NCI-H187 (cell line): ENCODE data around the gene IL17RA.
"Not testable (repeated sequence)": the region's sequence is repeated elsewhere in the genome, so short reads cannot be mapped to it uniquely, and the experiment has no call there.

ENCODE experiments used
- DNase-seq, 2 experiments: peaks; one replicate each; lab custom pipeline; 2025; lab: John Stamatoyannopoulos, UW

Gene IL17RA, protein sequence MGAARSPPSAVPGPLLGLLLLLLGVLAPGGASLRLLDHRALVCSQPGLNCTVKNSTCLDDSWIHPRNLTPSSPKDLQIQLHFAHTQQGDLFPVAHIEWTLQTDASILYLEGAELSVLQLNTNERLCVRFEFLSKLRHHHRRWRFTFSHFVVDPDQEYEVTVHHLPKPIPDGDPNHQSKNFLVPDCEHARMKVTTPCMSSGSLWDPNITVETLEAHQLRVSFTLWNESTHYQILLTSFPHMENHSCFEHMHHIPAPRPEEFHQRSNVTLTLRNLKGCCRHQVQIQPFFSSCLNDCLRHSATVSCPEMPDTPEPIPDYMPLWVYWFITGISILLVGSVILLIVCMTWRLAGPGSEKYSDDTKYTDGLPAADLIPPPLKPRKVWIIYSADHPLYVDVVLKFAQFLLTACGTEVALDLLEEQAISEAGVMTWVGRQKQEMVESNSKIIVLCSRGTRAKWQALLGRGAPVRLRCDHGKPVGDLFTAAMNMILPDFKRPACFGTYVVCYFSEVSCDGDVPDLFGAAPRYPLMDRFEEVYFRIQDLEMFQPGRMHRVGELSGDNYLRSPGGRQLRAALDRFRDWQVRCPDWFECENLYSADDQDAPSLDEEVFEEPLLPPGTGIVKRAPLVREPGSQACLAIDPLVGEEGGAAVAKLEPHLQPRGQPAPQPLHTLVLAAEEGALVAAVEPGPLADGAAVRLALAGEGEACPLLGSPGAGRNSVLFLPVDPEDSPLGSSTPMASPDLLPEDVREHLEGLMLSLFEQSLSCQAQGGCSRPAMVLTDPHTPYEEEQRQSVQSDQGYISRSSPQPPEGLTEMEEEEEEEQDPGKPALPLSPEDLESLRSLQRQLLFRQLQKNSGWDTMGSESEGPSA

DNA sequence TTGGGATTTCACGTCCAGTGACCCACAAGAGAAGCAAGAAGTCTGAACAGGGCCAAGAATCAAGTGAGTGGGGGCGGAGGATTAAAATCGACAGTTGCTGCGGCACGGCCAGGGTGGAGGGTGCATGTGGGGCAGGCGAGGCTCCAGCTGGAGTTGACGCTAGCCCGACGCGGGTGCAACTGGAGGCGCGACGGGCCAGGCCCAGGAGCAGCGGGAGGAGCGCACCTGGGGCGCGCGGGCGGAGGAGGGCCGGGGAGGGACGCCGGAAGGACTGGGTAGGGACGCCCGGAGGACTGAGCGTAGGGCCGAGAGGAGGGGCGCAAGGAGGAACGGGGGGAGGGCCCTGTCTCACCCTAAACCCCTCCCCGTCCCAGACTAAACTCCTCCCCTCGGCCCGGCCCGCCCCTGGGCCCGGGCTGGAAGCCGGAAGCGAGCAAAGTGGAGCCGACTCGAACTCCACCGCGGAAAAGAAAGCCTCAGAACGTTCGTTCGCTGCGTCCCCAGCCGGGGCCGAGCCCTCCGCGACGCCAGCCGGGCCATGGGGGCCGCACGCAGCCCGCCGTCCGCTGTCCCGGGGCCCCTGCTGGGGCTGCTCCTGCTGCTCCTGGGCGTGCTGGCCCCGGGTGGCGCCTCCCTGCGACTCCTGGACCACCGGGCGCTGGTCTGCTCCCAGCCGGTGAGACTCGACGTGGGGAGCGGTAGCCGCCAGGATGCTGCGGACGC lies at the start of gene IL17RA:
Gene IL17RA, plus strand, starts transcription at position 447 of the 723 bp plus-strand sequence. Its CDS starts 92 bp downstream, at position 539.
- DNase-seq, result peak; percentile 34 to 56

DNA sequence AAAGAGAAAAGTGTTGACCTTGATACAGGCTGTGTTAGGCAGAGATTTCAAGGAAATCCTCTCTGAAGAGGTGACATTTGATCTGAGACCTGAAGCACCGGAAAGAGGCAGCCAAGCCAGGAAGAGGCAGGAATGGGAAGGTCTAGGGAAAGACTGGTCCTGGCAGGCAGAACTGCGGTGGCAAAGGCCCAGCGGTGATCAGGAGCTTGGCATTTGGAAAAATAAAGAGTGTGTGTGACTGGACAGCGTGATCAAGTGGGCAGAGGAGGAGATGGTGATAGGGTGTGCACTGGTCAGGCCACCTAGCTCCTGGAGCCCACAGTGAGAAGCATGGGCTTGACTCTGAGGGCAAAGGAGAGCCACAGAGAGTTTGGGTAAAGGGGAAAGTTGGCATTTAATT lies 49.6 kb upstream of the IL17RA start:
- DNase-seq, result no peak

- DNase-seq, result not testable (repeated sequence)
Observed at GRCh38 chr22:17035976-17036841, 48.6 kb upstream of the IL17RA start.

- not testable (repeated sequence) for DNase-seq
Observed at GRCh38 chr22:17036842-17037711, 47.7 kb upstream of the IL17RA start.

DNA sequence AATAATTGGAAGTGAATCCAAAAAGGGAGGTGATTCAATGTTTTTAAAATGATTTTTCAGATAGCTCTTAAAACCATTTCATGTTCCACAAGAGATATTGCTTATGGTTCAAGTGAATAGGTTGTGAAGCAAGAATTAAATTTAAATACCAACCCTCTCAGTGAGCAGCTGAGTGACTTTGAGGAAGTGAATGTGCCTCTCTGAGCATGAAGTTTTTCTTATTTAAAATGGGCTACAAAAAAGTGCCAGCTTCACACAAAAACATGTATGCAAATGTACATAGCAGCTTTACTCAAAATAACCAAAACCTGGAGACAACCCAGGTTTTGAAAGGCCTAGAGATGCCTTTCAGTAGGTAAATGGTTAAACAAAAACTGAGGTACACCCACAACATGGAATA lies 41.3 kb upstream of the IL17RA start:
- DNase-seq, result no peak

DNA sequence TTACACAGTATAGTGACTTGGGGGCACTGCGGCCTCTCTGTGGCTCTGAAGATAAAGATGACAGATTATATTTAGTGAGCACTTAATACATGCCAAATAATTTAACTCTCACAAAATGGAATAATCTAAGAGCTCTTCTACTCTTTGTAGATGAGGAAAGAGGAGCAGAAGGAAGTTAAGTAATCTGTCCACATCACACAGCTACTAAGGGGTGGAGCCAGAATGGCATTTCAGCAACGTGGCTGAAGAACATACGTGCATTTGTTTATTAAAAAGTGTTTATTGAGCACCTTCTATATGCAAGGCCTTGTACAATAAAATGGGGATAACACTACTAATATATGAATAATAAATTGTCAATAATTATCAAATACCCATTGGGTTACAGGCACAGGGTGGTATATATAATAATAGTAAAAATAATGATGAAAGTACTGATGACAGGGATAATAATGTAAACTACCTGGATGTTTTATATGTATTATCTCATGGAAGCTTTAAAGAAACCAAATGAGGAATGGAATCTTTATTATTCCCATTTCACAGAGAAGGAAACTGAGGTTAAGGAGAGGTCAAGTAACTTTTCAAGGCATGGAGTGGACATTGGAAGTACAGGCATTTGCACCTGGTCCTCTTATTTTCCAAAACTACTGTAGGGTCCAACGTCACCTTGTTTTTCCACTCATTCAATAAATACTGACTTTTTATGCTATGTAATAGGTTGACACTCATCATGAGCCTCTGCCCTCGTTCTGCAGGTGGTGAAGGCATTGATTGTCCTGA lies 38.0 kb upstream of the IL17RA start:
- DNase-seq, result no peak

GRCh38 chr22:17047656-17048055 lies 37.1 kb upstream of the IL17RA start:
- no peak for DNase-seq

DNA sequence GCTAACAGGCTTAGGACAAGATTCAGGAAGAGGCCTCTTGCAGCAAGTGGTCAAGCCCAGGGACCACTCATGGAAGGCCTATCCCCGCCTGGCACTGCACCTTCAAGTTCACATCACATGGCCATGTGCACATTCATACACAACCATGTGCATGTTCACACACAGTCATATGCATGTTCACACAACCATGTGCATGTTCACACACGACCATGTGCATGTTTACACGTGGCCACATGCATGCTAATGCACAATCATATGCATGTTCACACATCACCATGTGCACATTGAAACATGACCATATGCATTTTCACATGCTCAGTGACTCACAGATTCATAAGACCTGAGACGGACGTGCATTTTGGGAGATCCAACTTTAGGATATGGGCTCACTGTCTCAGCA lies 28.7 kb upstream of the IL17RA start:
- no peak for DNase-seq

GRCh38 chr22:17056807-17057206 lies 28.0 kb upstream of the IL17RA start:
- no peak for DNase-seq

DNA sequence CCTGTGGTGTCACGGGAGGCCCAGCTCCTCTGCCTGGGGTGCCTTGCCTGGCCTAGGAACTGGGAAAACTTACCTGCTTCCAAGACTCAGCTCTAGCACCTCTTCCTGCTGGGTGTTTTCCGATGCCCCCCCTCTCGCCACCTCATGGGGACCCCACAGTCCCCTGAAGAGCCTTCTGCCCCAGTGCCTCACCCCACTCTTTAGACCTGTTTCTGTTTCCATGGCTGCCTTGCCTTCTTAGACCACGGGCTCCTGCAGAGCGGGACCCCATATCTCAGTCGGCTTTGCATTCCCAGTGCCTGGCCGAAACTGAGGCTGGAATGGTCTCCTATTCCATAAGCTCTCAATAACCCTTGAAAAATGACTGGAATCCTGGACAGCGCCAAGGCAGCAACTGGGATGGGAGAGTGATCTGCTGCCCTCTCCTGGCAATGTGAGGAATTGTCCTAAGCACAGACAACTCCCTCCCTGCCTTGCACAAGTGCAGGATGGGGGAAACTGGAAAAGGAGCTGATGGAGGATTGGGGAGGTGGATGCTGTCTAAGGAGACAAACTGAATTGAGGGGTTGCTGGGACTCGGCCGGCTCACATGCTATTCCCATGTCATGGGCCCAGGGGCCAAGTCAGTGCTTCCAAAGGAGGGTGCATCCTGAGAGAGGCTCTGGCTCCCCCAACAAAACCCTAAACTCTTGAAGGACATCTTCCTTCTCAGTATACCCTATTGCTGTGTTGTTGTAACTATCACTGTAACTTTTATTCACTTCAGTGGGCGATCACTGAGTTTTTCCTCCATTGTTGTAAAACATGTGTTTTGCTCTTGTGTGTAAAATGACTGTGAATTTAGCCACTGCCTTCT lies 26.6 kb upstream of the IL17RA start:
- no peak for DNase-seq

DNA sequence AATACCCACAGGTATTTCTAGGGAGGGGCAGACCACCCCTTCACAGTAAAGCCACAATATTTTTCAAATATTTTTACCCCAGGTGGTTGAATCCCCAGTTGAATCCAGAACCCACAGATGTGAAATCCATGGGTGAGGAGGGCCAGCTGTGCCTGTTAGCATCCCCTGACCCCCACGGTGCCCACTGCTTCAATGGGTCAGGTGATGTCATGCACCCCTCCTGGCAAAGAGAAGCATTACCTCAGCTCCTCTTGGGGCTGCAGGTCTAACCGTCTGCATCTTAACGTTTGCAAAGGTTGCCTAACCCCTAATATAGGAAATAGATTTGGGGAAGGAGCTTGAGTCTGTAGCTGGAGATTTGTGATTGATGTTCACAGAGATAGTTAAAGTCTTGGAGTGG lies 24.7 kb upstream of the IL17RA start:
- DNase-seq, result no peak

GRCh38 chr22:17063411-17064106 lies 21.2 kb upstream of the IL17RA start:
- no peak for DNase-seq

DNA sequence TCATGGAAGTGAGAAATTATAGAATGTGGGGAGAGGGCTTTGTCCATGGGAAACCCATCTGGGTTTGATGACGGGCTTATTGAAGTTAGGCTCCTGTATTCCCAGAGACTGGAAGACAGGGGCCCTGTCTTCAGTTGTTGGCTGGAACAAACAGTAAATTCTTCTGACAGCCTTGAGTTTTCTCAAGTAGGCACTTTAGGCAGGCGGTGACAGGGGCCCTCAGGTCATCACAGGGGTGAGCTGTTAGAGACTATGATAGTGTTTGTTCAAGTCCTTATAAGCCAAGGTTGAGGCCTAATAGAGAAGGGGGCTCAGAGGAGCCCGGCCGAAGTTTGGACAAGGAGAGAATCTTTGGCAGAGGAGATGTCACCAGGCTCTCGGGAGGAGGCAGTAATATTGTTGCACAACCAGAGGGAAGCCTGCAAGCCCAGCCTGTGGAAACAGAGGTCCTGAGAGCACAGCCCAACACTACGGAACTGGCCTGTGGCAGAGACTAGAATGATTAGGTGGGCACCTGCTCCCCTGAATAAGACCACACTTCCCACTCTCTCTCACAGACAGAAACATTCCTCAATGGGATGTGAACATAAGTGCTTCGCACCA lies 20.2 kb upstream of the IL17RA start:
- DNase-seq, result no peak

- DNase-seq, result no peak
Observed at GRCh38 chr22:17065433-17065832, 19.4 kb upstream of the IL17RA start.

DNA sequence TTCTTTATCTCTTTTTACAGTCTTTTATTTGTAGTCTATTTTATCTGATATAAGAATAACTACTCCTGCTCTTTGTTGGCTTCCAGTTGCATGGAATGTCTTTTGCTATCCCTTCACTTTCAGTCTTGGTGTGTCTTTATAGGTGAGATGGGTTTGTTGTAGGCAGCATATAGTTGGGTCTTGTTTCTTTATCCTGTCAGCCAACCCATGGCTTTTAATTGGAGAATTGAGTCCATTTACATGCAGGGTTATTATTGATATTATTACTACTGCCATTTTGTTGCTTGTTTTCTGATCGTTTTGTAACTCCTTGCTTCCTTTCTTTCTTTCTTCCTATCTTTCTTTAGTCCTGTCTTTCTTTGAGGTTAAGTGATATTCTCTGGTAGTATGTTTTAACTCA lies 11.9 kb upstream of the IL17RA start:
- no peak for DNase-seq

DNA sequence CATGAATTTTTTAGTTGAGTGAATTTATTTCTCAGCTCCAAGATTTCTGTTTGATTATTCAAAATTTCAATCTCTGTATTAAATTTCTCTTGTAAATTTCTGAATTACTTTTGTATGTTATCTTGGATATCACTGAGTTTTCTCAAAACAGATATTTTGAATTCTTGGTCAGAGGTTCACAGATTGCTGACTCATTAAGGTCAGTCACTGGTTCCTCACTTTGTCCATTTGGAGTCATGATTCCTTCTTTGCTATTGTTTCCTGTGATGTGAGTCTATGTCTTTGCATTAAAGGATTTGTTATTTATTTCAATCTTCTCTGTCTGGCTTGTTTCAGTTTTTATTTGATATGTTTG lies 10.2 kb upstream of the IL17RA start:
- DNase-seq, result no peak

DNA sequence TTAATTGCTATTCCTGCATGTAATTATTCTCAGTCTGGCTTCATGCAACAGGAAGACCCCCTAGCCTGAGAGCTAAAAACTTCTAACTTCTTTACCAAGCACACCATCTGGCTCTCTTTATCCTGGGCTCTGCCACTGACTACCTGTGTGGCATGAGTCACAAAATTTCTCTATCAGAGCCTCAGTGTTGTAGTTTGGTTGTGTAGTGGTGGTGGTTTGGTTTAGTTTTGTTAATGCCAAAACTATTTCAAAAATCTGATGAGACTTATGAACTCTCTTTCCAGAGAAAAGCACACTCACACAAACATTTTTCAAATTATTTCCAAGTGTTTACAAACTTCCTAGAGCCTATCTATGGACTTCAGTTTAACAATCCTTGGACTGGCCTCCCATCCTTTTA lies 7.5 kb upstream of the IL17RA start:
- no peak for DNase-seq

DNA sequence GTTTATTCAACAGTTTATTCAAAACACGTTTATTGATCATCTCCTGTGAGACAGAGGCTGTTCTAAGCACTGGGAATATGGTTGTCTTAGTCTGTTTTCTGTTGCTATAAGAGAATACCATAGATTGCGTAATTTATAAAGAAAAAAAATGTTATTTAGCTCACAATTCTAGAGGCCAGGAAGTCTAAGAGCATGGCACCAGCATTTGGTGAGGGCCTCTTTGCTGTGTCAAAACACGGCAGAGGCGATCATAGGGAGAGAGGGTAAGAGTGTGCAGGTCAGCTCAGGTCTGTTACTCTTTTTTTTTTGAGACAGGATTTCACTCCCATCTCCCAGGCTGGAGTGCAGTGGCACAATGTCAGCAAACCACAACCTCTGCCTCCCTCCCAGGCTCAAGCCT lies 5.2 kb upstream of the IL17RA start:
- DNase-seq, result no peak
